ENCODE results near the gene ITGB2. TPM values are rescaled to one million over a fixed set of nuclear protein-coding genes. Genes with fewer than 3 reads are reported as not detected.

ITGB2 gene
- total RNA-seq, 1 experiment from 2014 or later = 45.1 TPM

DNA sequence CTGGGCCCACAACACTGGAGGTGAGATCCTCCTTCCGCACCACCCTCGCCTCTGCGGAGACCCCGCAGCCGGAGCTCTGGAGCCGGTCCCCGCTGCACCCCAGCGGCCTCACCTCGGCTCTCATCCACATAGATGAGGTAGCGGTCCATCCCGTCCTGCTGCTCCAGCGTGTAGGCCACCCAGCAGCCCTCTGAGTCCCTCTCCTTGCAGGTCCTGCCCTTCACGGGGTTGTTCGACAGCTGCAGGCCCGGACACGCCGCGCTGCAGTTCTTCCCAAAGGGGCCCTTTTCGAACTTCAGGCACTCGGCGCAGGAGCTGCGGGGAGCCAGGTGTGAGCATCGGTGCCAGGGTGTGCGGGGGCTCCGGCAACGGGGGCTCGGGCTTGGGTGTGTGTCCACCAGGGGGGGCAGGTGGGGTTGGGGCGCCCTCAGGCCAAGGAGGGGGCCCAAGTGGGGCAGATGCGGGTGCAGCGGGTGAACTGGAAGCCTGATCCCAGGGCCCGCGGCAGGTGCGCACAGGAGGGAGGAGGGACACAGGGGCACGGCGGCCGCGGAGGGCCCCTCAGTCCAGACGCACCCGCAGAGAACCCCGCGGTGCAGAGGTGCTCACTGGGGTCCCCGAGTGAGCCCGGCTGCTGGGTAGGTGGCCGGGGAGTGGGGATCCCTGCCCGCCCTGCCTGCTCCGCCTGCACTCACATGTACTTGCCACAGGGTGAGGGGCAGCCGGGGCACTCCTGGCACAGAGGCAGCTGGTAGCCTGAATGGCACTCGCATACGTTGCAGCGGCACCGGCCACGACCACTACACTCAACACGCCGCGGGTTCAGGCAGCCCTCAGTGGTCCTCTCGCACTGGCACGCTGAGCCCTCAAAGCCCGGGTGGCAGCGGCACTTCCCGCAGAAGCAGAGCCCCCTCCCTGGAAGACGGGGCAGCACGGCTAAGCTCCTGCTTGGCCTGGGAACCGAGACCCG, 31.8 kb downstream of the ITGB2 start:
- no peak overlapping the region for H2AFZ ChIP-seq (ENCODE audit: low read length)
- no peak overlapping the region for H3K4me2 ChIP-seq (ENCODE audit: low read length)
- H3K9me3 ChIP-seq (ENCODE audit: low read length) = no peaks in the 10 kb centered on the region
- DNase-seq (no peak), ATAC-seq (no peak)
- no peak overlapping the region for H3K4me3 ChIP-seq (ENCODE audit: low read length)
- intact Hi-C loops (cut with micrococcal nuclease) = no loop called here
- H3K27me3 ChIP-seq (ENCODE audit: low read length) = no peaks in the 10 kb centered on the region
- no peaks in the 10 kb centered on the region for H4K20me1 ChIP-seq (ENCODE audit: low read length)
- no peak overlapping the region for H3K9ac ChIP-seq (ENCODE audit: low read length)
- H3K36me3 ChIP-seq (ENCODE audit: low read depth, low read length) = no peaks in the 10 kb centered on the region
- no peaks in the 10 kb centered on the region for H3K4me1 ChIP-seq (ENCODE audit: insufficient read depth, low read length)
- no peak for TF ChIP-seq EZH2 (IDR thresholded peaks at IDR 0.05; ENCODE audit: low read length, unreplicated experiment)
- TF ChIP-seq, protein P1, sequence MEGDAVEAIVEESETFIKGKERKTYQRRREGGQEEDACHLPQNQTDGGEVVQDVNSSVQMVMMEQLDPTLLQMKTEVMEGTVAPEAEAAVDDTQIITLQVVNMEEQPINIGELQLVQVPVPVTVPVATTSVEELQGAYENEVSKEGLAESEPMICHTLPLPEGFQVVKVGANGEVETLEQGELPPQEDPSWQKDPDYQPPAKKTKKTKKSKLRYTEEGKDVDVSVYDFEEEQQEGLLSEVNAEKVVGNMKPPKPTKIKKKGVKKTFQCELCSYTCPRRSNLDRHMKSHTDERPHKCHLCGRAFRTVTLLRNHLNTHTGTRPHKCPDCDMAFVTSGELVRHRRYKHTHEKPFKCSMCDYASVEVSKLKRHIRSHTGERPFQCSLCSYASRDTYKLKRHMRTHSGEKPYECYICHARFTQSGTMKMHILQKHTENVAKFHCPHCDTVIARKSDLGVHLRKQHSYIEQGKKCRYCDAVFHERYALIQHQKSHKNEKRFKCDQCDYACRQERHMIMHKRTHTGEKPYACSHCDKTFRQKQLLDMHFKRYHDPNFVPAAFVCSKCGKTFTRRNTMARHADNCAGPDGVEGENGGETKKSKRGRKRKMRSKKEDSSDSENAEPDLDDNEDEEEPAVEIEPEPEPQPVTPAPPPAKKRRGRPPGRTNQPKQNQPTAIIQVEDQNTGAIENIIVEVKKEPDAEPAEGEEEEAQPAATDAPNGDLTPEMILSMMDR (conservative IDR thresholded peaks at IDR 0.05; ENCODE audit: low read depth, low read length) = 0 out of 2 replicates have a peak, but pooled peaks have one; percentile 12
- H3K79me2 ChIP-seq (ENCODE audit: low read length) = no peaks in the 10 kb centered on the region
- no peaks in the 10 kb centered on the region for H3F3A ChIP-seq (ENCODE audit: low read length, unreplicated experiment)
- ChIA-PET POLR2A (ENCODE audit: unreplicated experiment) (no interaction called here), CTCF (no interaction called here)
- BruUV-seq (replicated peaks) = no TSS peak
- H3K27ac ChIP-seq (ENCODE audit: low read length) = no peak overlapping the region
- H3K9me2 ChIP-seq (replicated peaks; ENCODE audit: low read length) = no peaks in the 10 kb centered on the region

DNA sequence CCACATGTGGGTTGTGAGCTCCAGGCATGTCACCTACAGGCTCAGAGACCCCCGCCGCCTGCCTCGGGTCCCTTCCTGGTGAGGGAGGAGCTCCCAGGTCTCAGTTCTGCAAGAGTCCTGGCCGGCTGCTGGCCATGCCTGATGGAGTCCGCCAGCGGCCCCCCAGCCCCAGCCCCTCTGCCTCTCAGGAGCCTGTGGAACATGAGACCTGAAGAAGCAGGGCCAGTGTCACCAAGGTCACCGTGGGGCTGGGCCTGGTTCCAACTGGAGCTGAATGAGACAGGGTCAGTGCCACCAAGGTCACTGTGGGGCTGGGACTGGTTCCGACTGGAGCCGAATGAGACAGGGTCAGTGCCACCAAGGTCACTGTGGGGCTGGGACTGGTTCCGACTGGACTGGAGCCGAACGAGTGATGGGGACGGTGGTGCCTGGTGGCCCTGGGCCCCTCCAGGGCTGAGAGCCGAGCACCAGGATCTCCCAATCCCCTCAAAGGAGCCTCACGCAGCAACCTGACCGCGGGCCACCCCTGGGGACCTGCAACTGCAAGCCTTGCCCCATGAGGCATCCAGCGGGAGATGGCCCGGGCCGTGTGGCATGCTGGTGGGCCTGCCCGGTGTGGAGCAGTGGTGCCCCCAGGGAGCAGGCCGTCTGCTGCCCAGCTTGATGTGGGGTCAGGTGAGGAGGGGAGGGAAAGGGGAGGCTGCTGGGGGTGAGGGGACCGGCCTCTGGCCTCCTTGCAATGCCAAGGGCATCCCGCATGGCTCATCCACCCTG, 32.7 kb downstream of the ITGB2 start:
- Histone ChIP-seq H3K4me2 (ENCODE audit: low read length) (no peak overlapping the region), H3K9me2 (replicated peaks; ENCODE audit: low read length) (no peaks in the 10 kb centered on the region), H3K79me2 (ENCODE audit: low read length) (no peaks in the 10 kb centered on the region), H3K9ac (ENCODE audit: low read length) (no peak overlapping the region), H3K4me1 (ENCODE audit: insufficient read depth, low read length) (no peaks in the 10 kb centered on the region), H3K4me3 (ENCODE audit: low read length) (no peak overlapping the region), H3K9me3 (ENCODE audit: low read length) (no peaks in the 10 kb centered on the region), H3K27ac (ENCODE audit: low read length) (no peak overlapping the region), H3K27me3 (ENCODE audit: low read length) (no peaks in the 10 kb centered on the region), H3F3A (ENCODE audit: low read length, unreplicated experiment) (no peaks in the 10 kb centered on the region), H2AFZ (ENCODE audit: low read length) (no peak overlapping the region), H4K20me1 (ENCODE audit: low read length) (no peaks in the 10 kb centered on the region), H3K36me3 (ENCODE audit: low read depth, low read length) (no peaks in the 10 kb centered on the region)
- ATAC-seq (no peak), DNase-seq (no peak)
- TF ChIP-seq, protein P1 (conservative IDR thresholded peaks at IDR 0.05; ENCODE audit: low read depth, low read length) = no peak
- no peak for TF ChIP-seq EZH2 (IDR thresholded peaks at IDR 0.05; ENCODE audit: low read length, unreplicated experiment)
- ChIA-PET CTCF (no interaction called here), POLR2A (ENCODE audit: unreplicated experiment) (interaction anchor here (0.6 kb wide), 1 partner anchor 377 kb away, joined by 3 read pairs; no protein-coding TSS in a partner anchor)
- intact Hi-C loops (cut with micrococcal nuclease) = no loop called here
- BruUV-seq (replicated peaks) = no TSS peak
